Putamen (tissue), 1 donor: ENCODE data around the gene ABHD10.

Source experiments
- DNase-seq: peaks from one replicate; pipeline ENCODE4 v3.0.0-alpha.2; 2016; ENCODE audit warnings: low spot score

Gene ABHD10

DNA sequence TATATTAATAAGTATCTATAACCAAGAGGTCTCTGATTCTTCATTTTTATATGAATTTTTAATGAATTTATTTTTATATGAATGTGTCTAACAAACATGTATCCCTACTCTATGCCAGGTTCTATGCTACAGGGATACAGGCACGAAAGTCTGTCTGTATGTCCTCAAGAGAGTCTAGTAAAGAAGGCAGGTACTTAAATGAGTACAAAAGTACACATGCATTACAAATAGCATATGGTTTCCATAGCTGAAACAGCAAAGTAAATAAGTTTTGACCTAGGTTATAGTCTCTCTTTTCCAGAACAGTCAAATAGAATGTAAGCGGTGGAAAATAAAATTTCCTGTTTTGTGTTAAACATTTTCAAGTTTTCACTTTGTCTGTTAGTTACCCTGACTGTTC, 13.3 kb upstream of the ABHD10 start:
- DNase-seq, result no peak

DNA sequence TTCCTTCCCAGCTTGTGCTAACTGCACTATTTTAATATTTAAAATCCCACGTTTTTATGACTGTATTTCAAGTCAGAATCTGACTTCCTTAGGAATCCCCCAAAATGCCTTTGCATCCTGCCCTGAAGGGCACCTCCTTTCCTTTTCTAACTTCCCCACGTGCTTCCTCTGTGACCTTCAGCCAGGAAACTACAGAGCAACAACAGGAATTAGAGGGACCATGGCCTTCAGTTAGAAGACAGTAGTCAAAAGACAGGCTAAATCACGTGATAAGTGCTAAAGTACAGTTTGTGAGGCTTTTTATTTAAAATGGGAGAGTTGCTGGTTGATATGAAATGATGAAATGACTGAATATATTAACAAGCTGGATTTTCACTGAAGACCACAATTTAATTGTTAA, 11.8 kb upstream of the ABHD10 start:
- DNase-seq, result no peak

DNA sequence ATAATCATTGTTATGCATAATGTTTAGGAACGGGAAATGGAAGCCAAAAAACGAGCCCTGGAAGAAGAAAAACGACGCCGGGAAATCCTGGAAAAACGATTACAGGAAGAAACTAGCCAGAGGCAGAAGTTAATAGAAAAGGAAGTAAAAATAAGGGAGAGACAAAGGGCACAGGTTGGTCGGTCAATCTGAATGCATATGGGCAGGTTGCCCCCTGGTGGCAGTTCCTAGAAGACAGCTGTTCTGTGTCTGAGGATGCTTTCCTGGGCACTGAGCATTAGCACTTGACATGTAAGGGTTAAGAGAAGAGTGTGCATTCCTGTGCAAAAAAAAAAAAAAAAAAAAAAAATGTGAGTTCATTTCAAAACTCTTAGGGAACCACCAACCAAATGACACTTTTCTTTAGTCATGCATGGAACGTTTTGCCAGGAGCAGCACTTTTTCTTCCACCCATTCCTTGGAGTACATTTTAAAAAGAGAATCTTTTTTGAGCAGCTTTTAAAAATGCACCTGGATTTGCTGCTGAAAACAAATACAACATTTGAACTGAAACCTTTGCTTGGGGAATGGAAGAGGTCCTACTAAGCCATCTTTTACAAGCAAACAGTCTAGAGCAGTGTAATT, 11.1 kb upstream of the ABHD10 start:
- peak; percentile 67 for DNase-seq

DNA sequence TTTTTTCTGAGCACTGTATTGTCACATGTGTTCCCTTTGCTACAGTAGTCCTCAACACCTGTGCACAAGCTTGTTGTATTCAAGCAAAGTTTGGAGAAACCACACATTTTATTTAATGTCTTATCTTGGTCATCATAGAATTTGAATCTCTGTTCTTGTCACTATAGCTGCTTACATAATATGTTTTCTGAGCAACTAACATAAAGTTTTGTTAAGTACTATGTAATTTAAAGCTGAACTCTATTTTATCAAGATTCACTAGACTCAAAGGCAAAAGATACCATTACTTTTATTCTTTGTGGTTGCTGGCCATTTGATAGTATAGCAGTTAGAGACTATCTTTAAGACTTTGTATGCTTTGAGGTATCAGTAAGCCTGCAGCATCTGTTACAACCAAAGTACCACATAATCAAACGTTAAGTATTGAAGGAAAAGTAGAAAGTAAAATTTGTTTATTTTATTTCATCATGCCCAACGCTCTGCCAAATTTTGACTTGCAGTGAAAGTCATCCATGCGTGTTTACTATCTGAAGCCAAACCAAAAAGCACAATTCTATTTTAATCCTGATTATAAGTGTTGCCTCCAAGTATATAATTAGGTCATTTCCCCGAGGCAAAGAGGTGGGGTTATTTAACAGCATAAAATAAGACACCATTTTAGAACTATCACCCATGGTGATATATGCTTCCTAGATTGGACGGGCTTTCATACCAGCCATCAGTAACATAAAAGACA, 10.3 kb upstream of the ABHD10 start:
- DNase-seq, result no peak

DNA sequence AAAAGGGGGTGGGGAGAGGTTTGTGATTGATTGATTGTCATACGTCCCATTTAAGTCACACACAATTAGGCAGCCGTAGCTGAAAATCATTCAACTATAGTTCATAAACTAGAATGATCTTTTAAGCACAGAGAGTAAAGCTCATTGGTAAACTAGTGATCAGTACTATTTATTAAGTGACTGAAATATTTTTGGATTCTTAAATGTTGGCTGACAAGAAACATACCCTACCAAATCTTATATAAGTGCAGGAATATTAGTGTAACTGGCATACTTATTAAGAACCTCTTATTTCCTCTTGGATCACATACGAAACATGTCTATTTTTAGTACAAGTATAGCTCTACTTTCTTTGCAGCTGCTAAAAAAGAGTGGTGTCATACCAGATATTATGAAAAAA, 8.4 kb upstream of the ABHD10 start:
- DNase-seq, result no peak

DNA sequence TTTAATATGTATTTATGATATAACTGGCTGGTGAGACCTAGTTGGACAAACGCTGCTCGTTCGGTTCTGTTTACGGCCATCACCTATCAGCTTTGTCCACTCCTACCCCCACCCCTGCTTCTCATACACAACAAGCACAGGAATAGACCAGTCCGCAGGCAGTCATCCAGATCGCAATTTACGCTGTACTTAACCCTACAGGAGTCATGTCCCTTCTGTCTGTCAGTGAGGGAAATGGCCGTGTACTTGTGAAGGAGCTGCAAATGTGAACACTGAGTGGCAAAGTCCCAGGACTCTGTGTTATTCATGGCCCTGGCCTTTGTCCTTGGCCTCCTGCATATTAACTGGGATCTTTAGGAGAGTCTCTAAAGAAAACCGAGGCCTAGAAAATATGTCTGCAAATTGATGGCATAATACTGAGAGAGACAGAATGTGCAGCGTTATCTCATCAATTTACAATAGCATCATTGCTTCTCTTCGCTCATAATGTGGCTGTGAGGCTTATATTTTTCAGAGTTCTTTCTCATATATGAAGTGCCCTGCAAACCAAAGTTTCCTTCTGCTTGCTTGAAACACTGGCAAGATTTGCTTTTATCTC, 7.2 kb upstream of the ABHD10 start:
- DNase-seq, result no peak

DNA sequence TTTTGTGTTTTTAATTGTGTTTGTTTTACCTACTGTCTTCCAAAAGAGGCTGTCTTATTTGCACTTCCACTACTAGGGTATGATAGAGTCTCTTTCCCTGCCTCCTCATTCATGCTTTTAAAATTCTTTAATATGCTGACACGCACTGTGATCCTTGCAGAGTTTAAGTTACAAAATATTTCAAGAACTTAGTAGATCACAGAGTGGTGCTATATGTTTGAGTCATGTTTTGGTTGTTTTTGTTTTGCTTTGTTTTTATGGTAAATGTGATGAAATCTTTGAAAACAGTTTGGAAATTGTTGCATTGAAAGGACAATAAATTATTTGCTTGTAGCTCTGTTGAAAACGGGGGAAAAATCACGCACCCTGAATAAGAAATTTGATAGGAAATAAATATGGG, 5.9 kb upstream of the ABHD10 start:
- no peak for DNase-seq

DNA sequence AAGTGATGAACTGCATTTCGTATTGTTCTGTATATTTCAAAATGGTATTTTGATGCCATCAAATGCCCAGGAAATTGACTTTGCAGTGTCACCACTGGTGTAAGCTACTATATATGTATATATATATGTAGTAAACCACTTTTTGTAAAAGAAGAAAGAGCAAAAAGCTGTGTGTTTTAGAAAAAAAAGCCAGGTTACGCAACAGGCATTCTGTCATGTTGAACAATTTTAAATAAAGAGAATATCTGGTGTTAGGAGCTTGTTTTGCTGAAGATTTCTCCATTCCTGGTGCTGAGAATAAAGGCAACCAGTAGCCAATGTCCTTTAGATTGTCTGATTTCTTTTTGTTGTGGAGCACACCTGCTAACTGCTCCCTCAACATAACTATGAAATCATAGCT, 3.7 kb upstream of the ABHD10 start:
- DNase-seq, result no peak

DNA sequence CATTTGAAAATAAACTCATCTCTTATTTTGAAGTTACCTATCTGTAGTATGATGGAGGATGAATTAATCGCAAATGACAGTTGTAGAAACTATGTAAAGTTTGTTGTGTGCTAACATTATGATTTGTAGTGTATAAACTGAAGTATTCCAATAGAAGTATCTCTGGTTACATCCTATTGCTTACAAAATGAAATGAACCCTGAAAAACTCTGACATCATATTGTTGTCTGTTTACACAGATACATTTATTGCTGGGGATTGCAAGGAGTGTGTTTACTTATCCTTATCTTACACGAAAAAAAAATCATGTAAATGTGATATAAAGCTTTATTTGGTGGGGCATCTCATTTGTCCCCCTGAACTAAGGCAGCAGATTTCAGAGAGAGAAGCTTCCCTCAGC, 2.6 kb upstream of the ABHD10 start:
- DNase-seq, result no peak

DNA sequence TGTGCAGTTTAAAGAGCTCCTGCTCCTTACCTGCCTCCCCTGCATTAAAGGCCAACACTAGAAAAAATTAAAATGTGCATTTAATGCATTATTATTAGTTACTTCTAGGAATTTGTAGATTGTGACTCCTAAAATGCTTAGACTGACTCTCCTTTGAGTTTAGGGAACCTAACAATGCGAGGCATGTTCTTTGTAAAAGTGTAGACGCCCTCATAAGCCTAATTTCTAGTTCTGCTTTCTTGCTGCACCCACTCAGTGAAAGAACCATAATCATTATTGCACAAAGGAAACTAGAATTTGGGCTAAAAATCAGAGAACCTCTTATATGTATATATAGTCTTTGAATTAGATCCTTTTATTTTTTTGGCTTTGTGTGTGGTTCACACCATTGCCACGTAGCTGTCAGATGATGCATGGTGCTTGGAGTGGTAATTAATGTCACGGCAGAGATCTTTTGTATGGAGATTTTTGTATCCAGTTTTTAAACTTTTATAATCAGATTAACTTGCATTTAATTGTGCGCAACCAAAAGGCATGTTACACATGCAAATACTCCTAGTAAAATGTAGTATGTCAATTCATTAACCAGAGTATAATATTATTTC, 710 bp downstream of the ABHD10 start:
- no peak for DNase-seq

DNA sequence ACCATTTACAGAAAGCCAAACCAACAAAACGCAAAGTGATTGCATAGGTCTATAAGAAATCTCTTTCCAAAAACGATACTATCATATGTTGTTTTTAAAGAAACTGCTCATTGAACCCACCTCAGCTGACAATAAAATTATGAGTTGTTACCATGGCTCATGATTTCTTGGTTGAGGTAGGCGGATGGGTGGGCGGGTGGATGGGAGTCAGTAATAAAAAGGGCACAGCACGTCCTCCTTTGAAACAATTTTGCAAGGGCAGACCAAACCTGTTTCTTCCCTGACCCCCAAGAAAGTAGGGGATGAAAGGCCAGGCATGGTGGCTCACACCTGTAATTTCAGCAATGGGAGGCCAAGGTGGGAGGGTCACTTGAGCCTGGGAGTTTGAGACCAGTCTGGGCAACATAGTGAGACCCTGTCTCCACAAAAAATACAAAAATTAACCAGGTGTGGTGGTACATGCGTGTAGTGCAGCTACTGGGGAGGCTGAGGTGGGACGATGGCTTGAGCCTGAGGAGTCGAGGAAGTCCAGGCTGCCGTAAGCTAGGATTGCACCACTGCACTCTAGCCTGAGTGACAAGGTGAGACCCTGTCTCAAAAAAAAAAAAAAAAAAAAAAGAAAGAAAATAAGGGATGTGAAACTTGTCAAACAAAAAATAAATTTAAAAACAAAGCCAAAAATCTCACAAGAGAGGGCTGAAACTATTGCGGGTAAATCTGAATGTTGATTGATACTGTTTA, 2.1 kb downstream of the ABHD10 start:
- DNase-seq, result no peak

DNA sequence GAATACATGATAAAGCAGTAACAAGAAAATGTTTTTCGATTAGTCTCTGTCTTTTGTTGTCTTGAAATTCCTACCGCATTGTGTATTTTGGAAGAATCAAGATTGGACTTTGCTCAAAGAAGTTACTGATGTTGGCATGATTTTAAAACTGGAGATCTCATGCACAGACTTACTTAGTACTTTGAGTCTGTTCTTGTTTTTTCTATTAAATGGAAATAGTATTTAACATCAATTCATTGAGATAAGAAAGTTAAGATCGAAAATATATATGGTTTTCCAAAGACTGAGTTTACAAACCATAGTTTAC, 2.6 kb downstream of the ABHD10 start:
- DNase-seq, result no peak

DNA sequence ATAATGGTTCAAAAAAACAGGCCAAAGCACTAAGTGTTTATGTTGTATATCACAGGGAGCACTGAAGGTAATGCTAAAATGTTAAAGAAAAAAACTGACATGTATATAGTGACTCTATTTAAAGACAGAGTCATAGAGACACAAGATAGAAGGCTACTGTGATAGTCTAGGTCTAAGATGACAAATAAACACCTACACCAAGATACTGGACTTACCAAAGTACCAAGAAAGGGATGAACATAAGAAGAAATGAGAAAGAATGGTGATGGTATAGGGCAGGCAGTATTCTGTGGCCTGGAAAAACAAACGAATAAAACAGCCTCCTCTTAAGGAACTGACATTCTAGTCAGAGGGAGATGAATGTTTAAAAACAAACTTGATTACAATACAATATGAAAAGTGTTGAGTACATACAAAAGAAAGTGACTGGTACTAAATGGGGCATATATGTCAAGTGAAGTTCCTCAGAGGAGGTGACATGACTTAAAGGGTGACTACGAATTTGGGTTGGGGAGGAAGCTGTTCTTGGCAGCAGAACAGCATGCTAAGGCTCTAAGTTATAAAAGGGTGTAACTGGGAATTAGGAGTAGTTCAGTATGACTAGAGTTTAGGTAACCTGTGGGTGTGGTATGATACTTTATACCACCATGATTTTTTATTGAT, 5.9 kb downstream of the ABHD10 start:
- DNase-seq, result no peak

DNA sequence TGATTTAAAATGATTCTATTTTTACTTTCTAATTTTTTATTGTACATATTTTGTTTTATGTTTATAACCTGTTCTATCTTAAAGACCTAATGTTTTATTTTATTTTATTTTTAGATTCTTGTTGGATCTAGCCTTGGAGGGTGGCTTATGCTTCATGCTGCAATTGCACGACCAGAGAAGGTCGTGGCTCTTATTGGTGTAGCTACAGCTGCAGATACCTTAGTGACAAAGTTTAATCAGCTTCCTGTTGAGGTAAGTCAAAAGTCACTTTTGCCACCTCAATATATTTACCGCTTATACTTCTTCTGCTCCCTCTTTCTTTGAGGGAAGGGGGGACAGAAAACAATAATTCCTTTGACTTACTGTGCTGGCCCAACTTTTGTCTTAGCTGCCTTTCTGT, 8.0 kb downstream of the ABHD10 start:
- DNase-seq, result no peak

DNA sequence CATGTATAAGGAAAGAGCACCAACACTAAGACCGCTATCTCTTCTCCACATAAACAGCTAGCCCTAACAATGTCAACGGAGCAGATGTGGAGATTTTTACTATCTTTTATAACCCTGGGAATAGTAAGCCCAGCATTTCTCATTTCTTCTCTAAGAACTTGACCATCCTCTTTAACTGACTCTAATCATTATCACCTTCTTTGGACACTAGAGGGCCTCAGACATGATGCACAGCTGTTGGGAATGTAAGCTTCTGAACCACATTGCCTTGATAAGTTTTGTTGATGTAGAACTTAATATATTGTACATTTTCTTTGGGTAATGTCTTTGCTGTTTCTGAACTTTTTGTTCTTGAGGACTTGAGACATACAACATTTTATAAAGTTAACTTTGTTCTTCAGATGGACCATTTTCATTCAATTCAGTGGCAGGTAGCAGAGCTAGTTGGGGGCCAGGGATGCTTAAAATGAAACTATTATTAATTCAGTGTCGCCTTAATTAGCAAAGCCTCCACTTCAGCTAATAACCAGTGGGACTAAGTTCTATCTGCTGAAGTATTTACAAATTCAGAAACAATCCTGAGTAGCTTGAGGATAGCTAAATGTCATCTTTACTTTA, 10.3 kb downstream of the ABHD10 start:
- DNase-seq, result no peak

DNA sequence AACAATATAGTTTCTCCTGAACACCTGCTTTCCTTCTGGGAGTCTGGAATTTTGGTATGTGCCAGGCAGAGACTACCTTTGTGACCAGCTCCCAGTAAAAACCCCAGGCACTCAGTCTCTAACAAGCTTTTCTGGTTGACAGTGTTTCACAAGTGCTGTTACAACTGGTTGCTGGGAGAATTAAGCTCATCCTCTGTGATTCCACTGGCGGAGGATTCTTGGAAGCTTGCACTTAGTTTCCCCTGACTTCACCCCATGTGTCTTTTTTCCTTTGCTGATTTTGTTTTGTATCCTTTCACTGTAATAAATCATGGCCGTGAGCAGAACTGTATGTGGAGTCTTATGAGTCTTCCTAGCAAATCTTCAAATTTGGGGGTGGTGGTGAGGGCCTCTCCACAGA, 14.2 kb downstream of the ABHD10 start:
- no peak for DNase-seq

DNA sequence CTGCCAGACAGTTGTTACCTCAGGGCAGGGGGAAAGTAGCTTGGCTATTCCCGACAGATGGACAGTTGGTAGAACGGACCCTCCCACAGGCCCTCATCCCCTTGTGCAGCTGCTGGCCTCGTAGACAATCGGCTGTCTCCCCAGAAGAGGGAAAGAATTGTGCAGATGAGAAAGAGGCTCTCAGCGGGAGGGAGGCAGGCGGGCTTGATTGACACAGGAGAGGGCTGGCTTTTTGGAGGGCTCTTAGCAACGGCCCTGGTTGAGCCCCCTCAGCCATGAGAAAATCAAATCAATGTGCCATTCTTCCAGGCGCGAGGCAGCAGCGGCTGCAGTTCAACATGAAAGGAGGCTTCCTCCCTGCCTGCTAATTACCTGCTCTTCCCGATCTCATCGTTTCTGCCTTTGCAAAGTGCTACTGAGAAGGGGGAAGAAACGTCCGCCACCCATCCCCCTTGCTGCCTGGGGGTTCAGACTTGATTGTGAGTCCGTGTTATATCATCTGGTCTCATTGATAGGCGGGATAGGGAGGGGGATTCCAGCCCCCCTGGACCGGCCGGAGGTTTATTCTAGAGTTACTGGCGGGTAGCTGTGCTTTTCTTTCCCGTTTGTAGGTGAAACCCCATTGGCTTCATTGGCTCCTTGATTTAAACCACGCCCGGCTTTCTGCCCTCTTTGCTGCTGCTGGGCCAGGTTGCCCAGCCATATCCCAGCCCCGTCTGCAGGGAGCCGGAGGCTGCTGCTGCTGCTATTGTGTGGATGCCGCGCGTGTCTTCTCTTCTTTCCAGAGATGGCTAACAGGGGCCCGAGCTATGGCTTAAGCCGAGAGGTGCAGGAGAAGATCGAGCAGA, 20.0 kb downstream of the ABHD10 start, which contains the start of gene TAGLN3:
TAGLN3 (plus strand) TSS at position 287 of the 848 bp plus-strand sequence; CDS start at position 788, 501 bp downstream.
- DNase-seq, result peak; percentile 68

DNA sequence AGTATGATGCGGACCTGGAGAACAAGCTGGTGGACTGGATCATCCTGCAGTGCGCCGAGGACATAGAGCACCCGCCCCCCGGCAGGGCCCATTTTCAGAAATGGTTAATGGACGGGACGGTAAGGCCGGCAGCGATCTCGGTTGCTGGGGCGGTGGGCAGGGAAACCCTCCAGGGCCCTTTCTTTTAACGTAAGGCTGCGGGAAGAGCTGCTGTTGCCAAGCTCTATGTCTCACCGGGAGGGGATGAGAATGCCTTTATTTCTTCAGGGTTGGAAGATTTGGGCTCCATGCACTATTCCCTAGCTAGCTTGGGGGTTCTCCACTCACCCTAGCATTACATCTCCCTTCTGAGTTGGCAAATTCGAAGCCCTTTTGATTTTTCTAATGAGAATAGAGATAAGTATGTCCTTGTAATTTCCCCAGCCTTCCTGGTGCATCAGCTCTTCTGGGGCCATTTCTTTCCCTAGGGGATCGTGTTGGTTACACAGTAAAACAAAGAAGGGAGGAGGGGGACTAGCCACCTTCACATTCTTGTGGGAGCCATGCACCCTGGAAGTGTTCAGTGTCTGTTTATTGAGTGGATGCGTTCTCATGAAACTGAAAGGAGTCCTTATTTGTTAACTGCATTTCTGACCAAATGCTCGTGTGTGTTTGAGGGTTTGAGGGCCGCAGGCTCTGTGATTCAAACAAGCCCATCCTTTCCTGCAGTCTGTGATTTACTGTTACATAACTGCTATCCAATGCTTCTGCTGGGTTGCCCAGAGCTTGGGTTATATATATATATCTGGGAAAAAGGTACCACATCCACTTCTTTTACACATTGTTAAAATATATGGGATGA, 20.9 kb downstream of the ABHD10 start:
- no peak for DNase-seq

DNA sequence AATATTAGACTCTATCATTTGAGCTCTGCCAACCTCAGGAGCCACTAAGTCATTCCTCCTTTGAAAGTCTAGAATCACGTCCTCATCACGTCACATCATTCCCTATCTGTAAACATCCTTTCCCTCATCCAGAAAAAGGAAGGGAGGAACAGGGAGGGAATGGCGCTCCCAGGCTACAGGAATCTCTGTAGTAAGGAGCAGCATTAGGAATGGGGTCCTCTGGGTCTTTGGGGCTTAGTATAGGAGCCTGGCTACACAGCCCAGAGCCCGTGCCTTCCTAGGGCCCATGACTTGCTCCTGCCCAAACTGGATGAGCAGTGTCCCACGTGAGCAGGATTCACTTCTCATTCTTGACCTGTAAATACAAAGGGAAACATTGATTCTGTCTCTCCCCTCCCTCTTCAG, 21.5 kb downstream of the ABHD10 start:
- DNase-seq, result no peak

DNA sequence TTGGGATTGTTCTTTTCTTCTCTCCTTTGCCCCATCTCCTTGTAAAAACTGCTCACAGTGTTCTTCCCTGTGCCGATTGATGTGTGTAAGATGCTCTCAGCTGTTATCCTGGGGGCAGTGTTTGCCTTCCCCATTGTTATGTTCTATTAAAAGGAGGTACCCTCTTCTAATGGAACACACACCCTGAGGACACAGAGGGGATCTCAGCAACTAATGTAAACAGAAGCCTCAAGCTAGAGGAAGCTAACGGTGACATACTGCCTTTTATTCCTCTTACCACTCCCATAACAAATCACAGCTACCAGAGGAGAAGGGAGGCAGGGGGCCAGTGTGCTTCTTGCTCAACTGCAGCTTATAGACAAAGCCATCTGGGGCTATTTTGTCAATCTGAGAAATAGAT, 22.1 kb downstream of the ABHD10 start:
- no peak for DNase-seq
